Coronary artery (tissue), 2 donors: ENCODE measurements around the gene CC2D1A.
A peak's percentile ranks its signal among the peaks of the same experiment; 100 is the strongest.
"Not testable (repeated sequence)": the region's sequence is repeated elsewhere in the genome, so short reads cannot be mapped to it uniquely, and the experiment has no call there.

Experiments used
- DNase-seq: peaks from one replicate; pipeline ENCODE4 v3.0.0-alpha.2; 2017; ENCODE audit warnings: low spot score
- H3K27ac ChIP-seq, 2 donors: fragments of 200-600 bp; sonication (generic); one replicate each; pipeline ENCODE4 v1.5.1; 2016 to 2019
- H3K4me3 ChIP-seq: fragments of 200-600 bp; sonication (generic); 2 replicates; pipeline ENCODE4 v1.5.1; 2016; ENCODE audit warnings: mild to moderate bottlenecking, moderate library complexity
- TF ChIP-seq, protein P1 (sequence below): fragments of 200-600 bp; sonication (generic); IDR thresholded peaks from one replicate; pipeline ENCODE4 v1.5.1; 2019; ENCODE audit warnings: antibody characterized with exemption

Gene CC2D1A

DNA sequence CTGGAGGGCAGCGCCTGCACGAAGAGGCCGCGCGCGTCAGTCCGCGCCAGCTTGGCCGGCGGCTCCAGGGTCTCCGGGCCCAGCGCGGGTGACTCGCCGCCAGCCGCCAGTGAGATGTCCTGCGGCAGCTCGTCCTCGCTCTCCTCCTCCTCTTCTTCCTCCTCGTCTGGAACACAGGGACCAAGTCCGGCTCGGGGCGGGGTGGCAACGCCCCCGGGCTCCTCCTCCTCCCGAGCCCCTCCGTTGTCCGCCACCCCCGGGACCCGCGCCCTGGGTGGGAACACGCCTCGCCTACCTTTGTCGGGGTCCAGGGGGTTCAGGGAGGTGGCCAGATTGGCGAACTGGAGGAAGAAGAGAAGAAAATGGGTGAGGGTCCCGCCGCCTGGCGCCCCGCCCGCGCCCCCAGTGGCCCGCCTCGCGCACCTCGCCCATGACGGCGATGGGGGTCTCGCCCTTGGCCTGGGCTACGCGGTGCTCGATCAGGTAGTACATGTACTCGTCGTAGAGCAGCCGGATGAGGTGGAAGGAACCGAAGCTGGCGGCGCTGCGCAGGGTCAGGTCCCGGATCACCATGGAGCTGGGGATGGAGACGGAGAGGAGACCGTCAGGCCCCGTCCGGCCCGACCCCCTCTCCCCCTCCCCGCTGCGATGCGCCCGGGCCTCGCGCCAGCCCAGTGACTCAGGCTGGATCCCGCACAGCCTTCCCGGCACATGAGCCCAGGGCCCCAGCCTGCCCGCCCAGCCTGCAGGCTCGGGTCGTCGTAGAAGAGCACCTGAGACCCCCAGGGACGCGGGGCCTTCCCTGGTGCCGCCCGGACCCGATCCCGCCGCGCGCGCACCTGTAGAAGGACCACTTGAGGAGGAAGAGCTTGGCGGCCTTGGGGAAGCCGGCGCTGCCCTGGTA is 57.0 kb downstream of the CC2D1A start:
- DNase-seq, result peak; percentile 72
- peak overlapping the region in 1 of 2 donors; percentile 34 for H3K27ac ChIP-seq
- peak overlapping the region; percentile 64 for H3K4me3 ChIP-seq
- TF ChIP-seq, protein P1, sequence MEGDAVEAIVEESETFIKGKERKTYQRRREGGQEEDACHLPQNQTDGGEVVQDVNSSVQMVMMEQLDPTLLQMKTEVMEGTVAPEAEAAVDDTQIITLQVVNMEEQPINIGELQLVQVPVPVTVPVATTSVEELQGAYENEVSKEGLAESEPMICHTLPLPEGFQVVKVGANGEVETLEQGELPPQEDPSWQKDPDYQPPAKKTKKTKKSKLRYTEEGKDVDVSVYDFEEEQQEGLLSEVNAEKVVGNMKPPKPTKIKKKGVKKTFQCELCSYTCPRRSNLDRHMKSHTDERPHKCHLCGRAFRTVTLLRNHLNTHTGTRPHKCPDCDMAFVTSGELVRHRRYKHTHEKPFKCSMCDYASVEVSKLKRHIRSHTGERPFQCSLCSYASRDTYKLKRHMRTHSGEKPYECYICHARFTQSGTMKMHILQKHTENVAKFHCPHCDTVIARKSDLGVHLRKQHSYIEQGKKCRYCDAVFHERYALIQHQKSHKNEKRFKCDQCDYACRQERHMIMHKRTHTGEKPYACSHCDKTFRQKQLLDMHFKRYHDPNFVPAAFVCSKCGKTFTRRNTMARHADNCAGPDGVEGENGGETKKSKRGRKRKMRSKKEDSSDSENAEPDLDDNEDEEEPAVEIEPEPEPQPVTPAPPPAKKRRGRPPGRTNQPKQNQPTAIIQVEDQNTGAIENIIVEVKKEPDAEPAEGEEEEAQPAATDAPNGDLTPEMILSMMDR, result no peak

DNA sequence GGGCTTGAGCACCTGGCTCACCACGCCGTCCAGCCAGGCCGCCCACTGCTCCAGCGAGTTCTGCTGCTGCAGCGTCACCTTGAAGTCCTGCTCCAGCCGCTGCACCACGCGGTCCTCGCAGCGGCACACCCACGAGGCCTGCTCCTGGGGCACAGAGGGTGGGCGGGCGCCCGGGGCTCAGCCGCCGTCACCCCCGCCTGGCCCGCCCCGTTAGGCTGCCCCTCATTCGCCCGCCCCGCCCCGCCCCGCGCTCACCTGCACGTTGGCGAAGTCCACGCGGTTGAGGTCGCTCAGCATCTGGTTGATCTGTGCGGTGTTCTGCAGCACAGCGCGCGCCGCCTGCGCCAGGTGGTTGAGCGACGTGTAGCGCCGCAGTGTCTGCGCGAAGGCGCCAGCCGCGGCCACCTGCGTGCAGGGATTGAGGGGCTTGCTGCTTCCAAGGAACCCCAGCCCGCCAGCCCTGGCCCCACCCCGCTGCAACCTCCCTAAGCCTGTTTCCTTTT is 57.7 kb downstream of the CC2D1A start:
- Histone ChIP-seq H3K4me3 (no peak overlapping the region), H3K27ac (no peak overlapping the region)
- DNase-seq, result no peak
- TF ChIP-seq, protein P1, result no peak

DNA sequence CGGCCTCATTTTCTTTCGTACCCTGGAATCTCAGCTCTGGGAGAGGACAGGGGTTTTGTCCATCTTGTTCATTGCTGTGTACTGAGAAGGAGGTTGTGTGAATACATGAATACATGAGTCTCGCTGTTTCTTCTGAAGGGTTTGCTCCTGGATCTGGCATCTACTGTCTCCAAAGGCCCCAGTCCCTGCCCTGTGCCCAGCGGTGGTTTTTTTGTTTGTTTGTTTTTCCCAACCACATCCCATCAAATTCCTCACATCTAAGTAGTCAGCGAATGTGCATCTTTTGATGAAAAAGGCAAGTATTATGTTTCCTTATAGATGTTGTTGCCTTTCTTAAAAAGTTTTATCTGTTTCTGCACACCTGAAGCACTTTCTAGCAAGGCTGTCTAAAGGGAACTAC is 58.8 kb downstream of the CC2D1A start:
- no peak overlapping the region for H3K27ac ChIP-seq
- no peak for DNase-seq
- no peak overlapping the region for H3K4me3 ChIP-seq
- TF ChIP-seq, protein P1, result no peak

DNA sequence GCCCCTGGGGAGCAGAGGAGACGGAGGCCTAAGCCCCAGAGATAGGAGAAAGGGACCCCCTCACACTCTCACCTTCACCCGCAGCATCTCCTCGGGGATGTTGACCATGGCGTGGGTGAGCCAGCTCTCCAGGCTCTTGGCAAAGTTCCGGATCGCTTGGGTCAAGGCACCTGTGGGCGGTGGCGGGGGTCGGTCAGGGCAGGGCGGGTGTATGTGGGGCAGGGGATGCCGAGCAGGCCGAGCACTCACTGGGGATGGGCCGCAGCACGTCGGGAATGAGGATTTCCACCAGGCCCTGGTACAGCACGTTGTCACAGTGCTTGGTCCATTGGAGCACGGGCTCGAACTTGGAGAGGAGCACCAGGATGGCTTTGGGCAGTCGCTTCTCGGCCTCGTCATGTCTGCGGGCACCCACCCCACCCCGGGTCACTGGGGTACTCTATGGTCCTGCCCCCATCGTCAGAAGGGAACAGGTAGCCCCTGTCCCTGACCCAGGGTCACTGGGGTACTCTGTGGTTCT is 59.4 kb downstream of the CC2D1A start:
- H3K4me3 ChIP-seq, result no peak overlapping the region
- H3K27ac ChIP-seq, result no peak overlapping the region
- no peak for DNase-seq
- TF ChIP-seq, protein P1, result no peak

DNA sequence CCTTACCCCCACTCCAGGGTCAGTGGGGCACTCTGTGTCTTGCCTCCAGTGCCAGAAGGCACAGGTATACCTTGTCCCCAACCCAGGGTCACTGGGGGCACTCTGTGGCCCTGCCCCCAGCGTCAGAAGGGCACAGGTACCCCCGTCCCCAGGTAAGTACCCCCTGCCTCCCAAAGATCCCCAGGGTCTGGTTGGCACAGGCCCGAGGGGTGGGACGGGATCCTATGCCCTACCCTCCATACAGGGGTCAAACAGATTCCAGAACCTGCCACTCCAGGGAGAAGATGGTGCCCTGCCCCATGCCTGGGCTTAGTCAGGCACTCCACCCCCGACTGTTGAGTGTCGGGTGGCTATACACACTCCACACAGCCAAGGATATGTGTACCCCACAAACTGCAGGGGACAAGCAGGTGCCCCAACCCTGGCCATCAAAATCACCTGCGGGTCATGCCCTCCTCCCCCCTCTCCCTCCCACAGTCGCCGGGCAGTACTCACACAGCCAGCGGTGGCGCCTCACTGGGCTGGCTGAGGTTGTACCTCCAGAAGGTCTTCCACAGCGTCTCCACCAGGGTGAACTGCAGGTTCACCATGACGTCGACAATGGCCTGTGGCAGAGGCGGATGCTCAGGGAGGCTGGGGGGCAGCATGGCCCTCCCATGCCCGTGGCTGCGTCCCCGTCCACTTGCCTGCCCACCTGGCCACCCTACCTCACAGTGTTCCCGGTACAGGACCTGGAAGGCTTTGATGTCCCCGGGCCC is 60.1 kb downstream of the CC2D1A start:
- H3K27ac ChIP-seq, result no peak overlapping the region
- H3K4me3 ChIP-seq, result no peak overlapping the region
- TF ChIP-seq, protein P1, result no peak
- peak; percentile 65 for DNase-seq

DNA sequence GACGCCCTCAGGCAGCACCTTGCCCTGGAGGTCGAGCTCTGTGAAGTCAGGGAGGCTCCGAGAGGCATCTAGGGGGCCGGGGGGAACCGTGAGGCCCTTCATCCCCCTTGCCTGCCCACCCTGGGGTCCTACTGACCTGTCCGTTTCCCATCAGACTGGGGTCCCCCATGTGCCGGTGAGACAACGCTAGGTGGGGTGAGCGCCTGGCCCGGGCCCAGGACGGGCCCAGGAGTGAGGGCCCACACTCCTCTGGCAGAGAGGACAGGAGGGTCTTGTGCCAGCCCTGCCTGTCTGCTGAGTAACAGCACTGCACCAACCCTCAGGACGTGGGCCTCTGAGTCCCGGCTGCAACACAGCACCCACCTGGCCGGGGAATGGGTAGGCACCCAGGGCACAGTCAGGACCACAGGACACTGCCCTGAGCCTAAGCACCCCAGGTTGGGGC is 60.7 kb downstream of the CC2D1A start:
- no peak overlapping the region for H3K27ac ChIP-seq
- no peak for DNase-seq
- no peak overlapping the region for H3K4me3 ChIP-seq
- TF ChIP-seq, protein P1, result no peak

DNA sequence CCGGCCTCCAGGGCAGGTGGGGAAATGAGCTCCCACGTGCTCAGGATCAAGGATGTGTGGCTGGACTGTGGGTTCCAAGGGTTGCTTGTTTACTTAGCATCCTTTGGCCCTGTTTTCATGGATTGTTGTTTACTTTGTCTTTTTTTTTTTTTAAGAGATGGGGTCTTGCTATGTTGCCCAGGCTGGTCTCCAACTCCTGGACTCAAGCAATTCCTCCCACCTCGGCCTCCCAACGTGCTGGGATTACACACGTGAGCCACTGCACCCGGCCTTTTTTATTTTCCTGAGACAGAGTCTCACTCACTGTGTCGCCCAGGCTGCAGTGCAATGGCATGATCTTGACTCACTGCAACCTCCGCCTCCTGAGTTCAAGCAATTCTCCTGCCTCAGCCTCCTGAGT is 61.2 kb downstream of the CC2D1A start:
- DNase-seq, H3K4me3 ChIP-seq, H3K27ac ChIP-seq: not testable (repeated sequence)
